HG02852 (cell line): ENCODE data around the gene CDK6.

ENCODE experiments used
- ATAC-seq: cut with Tn5 transposase; IDR thresholded peaks from one replicate; pipeline ENCODE4 v1.9.1; 2021; ENCODE audit warnings: mild to moderate bottlenecking, moderate library complexity; ENCODE audit not compliant: unreplicated experiment

The CDK6 gene

GRCh38 chr7:92847305-92847704 is 10.9 kb upstream of the CDK6 start:
- peak; percentile 66 for ATAC-seq

GRCh38 chr7:92845736-92846135 is 9.4 kb upstream of the CDK6 start:
- no peak for ATAC-seq

GRCh38 chr7:92843781-92844180 is 7.4 kb upstream of the CDK6 start:
- ATAC-seq, result no peak

- no peak for ATAC-seq
Observed at GRCh38 chr7:92843034-92843760, 6.8 kb upstream of the CDK6 start.

- ATAC-seq, result peak; percentile 38
Observed at GRCh38 chr7:92841192-92841591, 4.8 kb upstream of the CDK6 start.

GRCh38 chr7:92840316-92840715 is 3.9 kb upstream of the CDK6 start:
- ATAC-seq, result no peak

- no peak for ATAC-seq
Observed at GRCh38 chr7:92839901-92840300, 3.5 kb upstream of the CDK6 start.

- no peak for ATAC-seq
Observed at GRCh38 chr7:92838934-92839333, 2.6 kb upstream of the CDK6 start.

- no peak for ATAC-seq
Observed at GRCh38 chr7:92837000-92837749, 802 bp upstream of the CDK6 start.

- ATAC-seq, result no peak
Observed at GRCh38 chr7:92835851-92836488, 403 bp downstream of the CDK6 start.

GRCh38 chr7:92835261-92835850 is 1.0 kb downstream of the CDK6 start:
- ATAC-seq, result no peak

GRCh38 chr7:92834507-92835260 is 1.7 kb downstream of the CDK6 start:
- no peak for ATAC-seq

- ATAC-seq, result peak; percentile 39
Observed at GRCh38 chr7:92833766-92834506, 2.4 kb downstream of the CDK6 start.

GRCh38 chr7:92833024-92833765 is 3.2 kb downstream of the CDK6 start:
- peak; percentile 48 for ATAC-seq

- peak; percentile 3 for ATAC-seq
Observed at GRCh38 chr7:92832534-92833023, 3.8 kb downstream of the CDK6 start.

- no peak for ATAC-seq
Observed at GRCh38 chr7:92831716-92832533, 4.4 kb downstream of the CDK6 start.

- ATAC-seq, result no peak
Observed at GRCh38 chr7:92830532-92831110, 5.8 kb downstream of the CDK6 start.

- no peak for ATAC-seq
Observed at GRCh38 chr7:92830027-92830426, 6.3 kb downstream of the CDK6 start.
